ENCODE measurements around the gene KCNJ4.

The KCNJ4 gene

GRCh38 chr22:38435965-38436364 lies 19.0 kb downstream of the KCNJ4 start:
- DNase-seq: no peak
- intact Hi-C loops (cut with DNase I): no loop called here

- no peak for DNase-seq
- intact Hi-C loops (cut with DNase I): no loop called here
Observed at GRCh38 chr22:38435010-38435409, 20.0 kb downstream of the KCNJ4 start.

GRCh38 chr22:38433871-38434270 lies 21.1 kb downstream of the KCNJ4 start:
- no peak for DNase-seq
- intact Hi-C loops (cut with DNase I): no loop called here

- intact Hi-C loops (cut with DNase I): no loop called here
Observed at GRCh38 chr22:38432264-38432663, 22.7 kb downstream of the KCNJ4 start.

GRCh38 chr22:38431266-38432010 lies 23.6 kb downstream of the KCNJ4 start:
- intact Hi-C loops (cut with DNase I): no loop called here
- DNase-seq: no peak

More at GRCh38 chr22:38432264-38432663, 22.7 kb downstream of the KCNJ4 start:
- no peak for DNase-seq

GRCh38 chr22:38429499-38430068 lies 25.4 kb downstream of the KCNJ4 start:
- intact Hi-C loops (cut with DNase I): no loop called here
- DNase-seq: peak in 3 of 10 donors; percentile 52 to 92 (median 56)

GRCh38 chr22:38428714-38429113 lies 26.3 kb downstream of the KCNJ4 start:
- intact Hi-C loops (cut with DNase I): no loop called here
- DNase-seq: no peak

GRCh38 chr22:38427940-38428339 lies 27.1 kb downstream of the KCNJ4 start:
- intact Hi-C loops (cut with DNase I): no loop called here
- no peak for DNase-seq

GRCh38 chr22:38427465-38427864 lies 27.5 kb downstream of the KCNJ4 start:
- no peak for DNase-seq
- intact Hi-C loops (cut with DNase I): no loop called here

- intact Hi-C loops (cut with DNase I): no loop called here
- no peak for DNase-seq
Observed at GRCh38 chr22:38426628-38427027, 28.4 kb downstream of the KCNJ4 start.

GRCh38 chr22:38424525-38425080 lies 30.4 kb downstream of the KCNJ4 start:
- DNase-seq: peak in 1 of 10 donors; percentile 29
- intact Hi-C loops (cut with DNase I): no loop called here

GRCh38 chr22:38423512-38424503 lies 31.2 kb downstream of the KCNJ4 start:
- intact Hi-C loops (cut with DNase I): no loop called here
- DNase-seq: peak in 1 of 10 donors; percentile 86

GRCh38 chr22:38422611-38423511 lies 32.1 kb downstream of the KCNJ4 start:
- intact Hi-C loops (cut with DNase I): no loop called here
- peak in 7 of 10 donors; percentile 41 to 90 (median 66) for DNase-seq

- peak in 1 of 10 donors; percentile 4 for DNase-seq
- intact Hi-C loops (cut with DNase I): no loop called here
Observed at GRCh38 chr22:38420734-38421133, 34.3 kb downstream of the KCNJ4 start.

- intact Hi-C loops (cut with DNase I): no loop called here
Observed at GRCh38 chr22:38419858-38420160, 35.2 kb downstream of the KCNJ4 start.

GRCh38 chr22:38419121-38419857 lies 35.7 kb downstream of the KCNJ4 start:
- peak in 3 of 10 donors; percentile 58 to 71 (median 64) for DNase-seq
- intact Hi-C loops (cut with DNase I): no loop called here

More at GRCh38 chr22:38419858-38420160, 35.2 kb downstream of the KCNJ4 start:
- peak in 2 of 10 donors; percentile 16 to 24 for DNase-seq

GRCh38 chr22:38418589-38418988 lies 36.4 kb downstream of the KCNJ4 start:
- peak in 3 of 10 donors; percentile 42 to 63 (median 47) for DNase-seq
- intact Hi-C loops (cut with DNase I): no loop called here

GRCh38 chr22:38417252-38418060 lies 37.5 kb downstream of the KCNJ4 start:
- peak in 4 of 10 donors; percentile 9 to 69 (median 58) for DNase-seq
- intact Hi-C loops (cut with DNase I): no loop called here
